Trophoblast cell (in vitro differentiated cells and primary cell): ENCODE measurements around the gene WDR87.

Experiments used
- DNase-seq, 2 donors: peaks; one replicate each; pipeline ENCODE4 v3.0.0-alpha.2; 2016
- H2AFZ ChIP-seq: 2 replicates; pipeline ENCODE4 v1.6.1; 2013; ENCODE audit warnings: low read length, moderate library complexity, mild to moderate bottlenecking; ENCODE audit not compliant: insufficient read depth, poor library complexity
- H2AK5ac ChIP-seq: 2 replicates; pipeline ENCODE4 v1.6.1; 2013; ENCODE audit warnings: mild to moderate bottlenecking, low read length
- H2BK120ac ChIP-seq: 2 replicates; pipeline ENCODE4 v1.6.1; 2013; ENCODE audit warnings: low read length, mild to moderate bottlenecking, moderate library complexity; ENCODE audit not compliant: insufficient read depth, poor library complexity
- H2BK12ac ChIP-seq: 2 replicates; pipeline ENCODE4 v1.6.1; 2013; ENCODE audit warnings: mild to moderate bottlenecking, low read length, moderate library complexity
- H2BK5ac ChIP-seq: 2 replicates; pipeline ENCODE4 v1.6.1; 2013; ENCODE audit warnings: low read length, low read depth, moderate library complexity, mild to moderate bottlenecking; ENCODE audit not compliant: poor library complexity
- H3K14ac ChIP-seq: 2 replicates; pipeline ENCODE4 v1.6.1; 2013; ENCODE audit warnings: mild to moderate bottlenecking, low read length
- H3K18ac ChIP-seq: 2 replicates; pipeline ENCODE4 v1.6.1; 2013; ENCODE audit warnings: mild to moderate bottlenecking, low read length
- H3K23ac ChIP-seq: 2 replicates; pipeline ENCODE4 v1.6.1; 2013; ENCODE audit warnings: low read length
- H3K27ac ChIP-seq: 2 replicates; pipeline ENCODE4 v1.5.1; 2013; ENCODE audit warnings: low read depth, mild to moderate bottlenecking, inconsistent platforms, low read length, moderate library complexity
- H3K27me3 ChIP-seq: 2 replicates; pipeline ENCODE4 v1.6.1; 2013; ENCODE audit warnings: inconsistent platforms, mild to moderate bottlenecking, low read length, moderate library complexity; ENCODE audit not compliant: insufficient read depth
- H3K36me3 ChIP-seq, 2 experiments: 1 replicate in 1 of 2; 2 replicates in 1 of 2; pipeline ENCODE4 v1.6.1; 2013; ENCODE audit warnings: low read length in 2 of 2, mild to moderate bottlenecking in 2 of 2, moderate library complexity in 1 of 2; ENCODE audit not compliant: insufficient read depth in 2 of 2, control insufficient read depth in 1 of 2
- H3K4ac ChIP-seq: 2 replicates; pipeline ENCODE4 v1.6.1; 2013; ENCODE audit warnings: low read depth, mild to moderate bottlenecking, low read length, moderate library complexity
- H3K4me1 ChIP-seq, 2 experiments: 1 replicate in 1 of 2; 2 replicates in 1 of 2; pipeline ENCODE4 v1.6.1; 2013; ENCODE audit warnings: low read length in 2 of 2, mild to moderate bottlenecking in 2 of 2, moderate library complexity in 1 of 2; ENCODE audit not compliant: insufficient read depth in 2 of 2, control insufficient read depth in 1 of 2
- H3K4me2 ChIP-seq: 2 replicates; pipeline ENCODE4 v1.6.1; 2013; ENCODE audit warnings: inconsistent platforms, mild to moderate bottlenecking, low read length, moderate library complexity
- H3K4me3 ChIP-seq: 2 replicates; pipeline ENCODE4 v1.5.1; 2013; ENCODE audit warnings: mild to moderate bottlenecking, low read depth, low read length, inconsistent platforms
- H3K79me1 ChIP-seq: one replicate; pipeline ENCODE4 v1.6.1; 2013; ENCODE audit warnings: low read length
- H3K79me2 ChIP-seq: 2 replicates; pipeline ENCODE4 v1.6.1; 2013; ENCODE audit warnings: low read length, mild to moderate bottlenecking; ENCODE audit not compliant: control insufficient read depth, insufficient read depth, poor library complexity
- H3K9ac ChIP-seq: 2 replicates; pipeline ENCODE4 v1.6.1; 2013; ENCODE audit warnings: mild to moderate bottlenecking, low read length
- H3K9me3 ChIP-seq: 2 replicates; pipeline ENCODE4 v1.6.1; 2013; ENCODE audit warnings: low read depth, mild to moderate bottlenecking, control low read depth, inconsistent platforms, low read length; ENCODE audit not compliant: insufficient read depth
- H4K12ac ChIP-seq: 2 replicates; pipeline ENCODE4 v1.6.1; 2013; ENCODE audit warnings: low read depth, mild to moderate bottlenecking, low read length, moderate library complexity
- H4K8ac ChIP-seq: 2 replicates; pipeline ENCODE4 v1.6.1; 2013; ENCODE audit warnings: low read depth, mild to moderate bottlenecking, low read length, moderate library complexity
- H4K91ac ChIP-seq: one replicate; pipeline ENCODE4 v1.6.1; 2013; ENCODE audit warnings: low read depth, mild to moderate bottlenecking, low read length, moderate library complexity
- WGBS: extraction: QIAGEN DNeasy Blood & Tissue Kit; methylation state at CpG from one replicate; pipeline ENCODE4 v1.1.7; 2013; ENCODE audit warnings: missing lambda C conversion rate; ENCODE audit not compliant: insufficient read length, insufficient coverage; ENCODE audit errors: extremely low coverage; 5-methylcytosine and 5-hydroxymethylcytosine counted together

Gene WDR87

GRCh38 chr19:37896180-37896579 is 10.2 kb downstream of the WDR87 start:
- Histone ChIP-seq H3K36me3 (no peaks in the 10 kb centered on the region), H3K79me2 (no peaks in the 10 kb centered on the region), H3K4me3 (no peak overlapping the region), H4K91ac (no peak overlapping the region), H4K8ac (no peak overlapping the region), H2AFZ (no peak overlapping the region), H3K27me3 (no peaks in the 10 kb centered on the region), H2BK5ac (no peak overlapping the region), H3K18ac (no peak overlapping the region), H2BK12ac (no peak overlapping the region), H4K12ac (no peak overlapping the region), H3K27ac (no peak overlapping the region), H3K4me1 (no peaks in the 10 kb centered on the region), H3K9me3 (peaks cover 3% of the 10 kb centered on the region), H3K4me2 (no peak overlapping the region), H3K9ac (no peak overlapping the region), H2BK120ac (no peak overlapping the region), H2AK5ac (no peak overlapping the region), H3K4ac (no peak overlapping the region), H3K14ac (no peak overlapping the region), H3K79me1 (no peaks in the 10 kb centered on the region), H3K23ac (no peak overlapping the region)
- WGBS, result no CpG with 5 or more reads among the region's 8 CpGs
- DNase-seq, result no peak

DNA sequence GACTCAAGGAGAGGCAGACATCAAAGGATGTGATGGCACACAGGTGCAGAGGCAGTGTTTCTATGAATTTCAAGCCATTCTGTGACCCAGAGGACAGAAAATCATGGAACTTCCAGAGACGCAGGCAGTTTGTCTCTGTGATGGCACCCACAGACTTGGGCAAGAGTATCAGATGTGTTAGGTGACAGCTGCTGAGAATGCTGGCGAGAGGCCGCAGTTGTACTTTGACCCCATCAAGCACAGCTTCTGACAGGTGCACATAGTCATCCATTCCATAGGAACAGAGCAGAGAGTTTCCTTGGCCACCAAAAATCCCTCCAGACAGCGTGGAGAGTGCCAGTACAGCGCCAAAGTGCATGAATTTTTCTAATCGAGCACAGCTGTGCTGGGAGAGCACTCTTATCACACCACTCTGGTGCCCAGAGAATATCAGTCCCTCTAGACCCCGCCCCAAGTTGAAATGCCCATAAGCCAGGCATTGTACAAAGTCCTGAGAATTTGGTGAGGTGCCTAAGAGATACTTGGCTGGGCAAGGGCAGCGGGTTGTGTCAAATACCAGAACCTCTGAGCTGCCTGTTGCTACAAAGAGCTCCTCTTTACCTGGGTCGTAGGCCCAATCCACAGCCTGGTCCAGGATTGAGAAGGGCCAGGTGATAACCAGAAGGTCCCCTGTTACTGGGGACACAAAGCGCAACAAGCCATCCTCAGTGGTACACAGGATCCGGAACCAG is 12.4 kb downstream of the WDR87 start:
- Histone ChIP-seq H2BK120ac (no peak overlapping the region), H3K14ac (no peak overlapping the region), H2BK12ac (no peak overlapping the region), H4K12ac (no peak overlapping the region), H3K79me2 (no peaks in the 10 kb centered on the region), H3K4me3 (no peak overlapping the region), H4K8ac (no peak overlapping the region), H3K18ac (no peak overlapping the region), H2AFZ (no peak overlapping the region), H3K27ac (no peak overlapping the region), H2AK5ac (no peak overlapping the region), H3K9ac (no peak overlapping the region), H3K4me1 (no peaks in the 10 kb centered on the region), H3K23ac (no peak overlapping the region), H3K4ac (no peak overlapping the region), H3K27me3 (no peaks in the 10 kb centered on the region), H4K91ac (no peak overlapping the region), H3K79me1 (no peaks in the 10 kb centered on the region), H3K4me2 (no peak overlapping the region), H3K36me3 (no peaks in the 10 kb centered on the region), H3K9me3 (peaks cover 3% of the 10 kb centered on the region), H2BK5ac (no peak overlapping the region)
- WGBS, result no CpG with 5 or more reads among the region's 11 CpGs
- DNase-seq, result no peak

DNA sequence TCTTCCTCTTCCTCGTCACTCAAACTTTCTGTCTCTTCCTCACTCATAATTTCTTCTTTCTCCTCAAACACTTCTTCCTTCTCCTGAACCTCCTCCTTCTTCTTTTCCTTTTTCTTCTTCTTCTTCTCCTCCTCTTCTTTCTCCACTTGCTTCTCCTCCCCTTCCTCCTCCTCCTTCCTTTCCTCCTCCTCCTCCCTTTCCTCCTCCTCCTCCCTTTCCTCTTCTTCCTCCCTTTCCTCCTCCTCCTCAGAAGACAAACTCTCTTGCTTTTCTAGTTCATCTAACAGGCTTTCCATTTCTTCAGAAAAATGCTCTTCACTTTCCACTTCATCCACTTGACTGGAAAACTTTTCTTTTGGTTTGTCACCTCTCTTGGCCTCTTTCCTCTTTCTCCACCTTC is 19.8 kb downstream of the WDR87 start:
- H3K4ac ChIP-seq, result no peak overlapping the region
- H3K79me2 ChIP-seq, result no peaks in the 10 kb centered on the region
- H3K18ac ChIP-seq, result no peak overlapping the region
- no peaks in the 10 kb centered on the region for H3K4me1 ChIP-seq
- H4K91ac ChIP-seq, result no peak overlapping the region
- no peak overlapping the region for H2BK5ac ChIP-seq
- 100% methylated on average over 1 of the region's 1 CpG for WGBS
- no peak overlapping the region for H2BK12ac ChIP-seq
- H2BK120ac ChIP-seq, result no peak overlapping the region
- H3K14ac ChIP-seq, result no peak overlapping the region
- no peak overlapping the region for H3K4me3 ChIP-seq
- peaks cover 6% of the 10 kb centered on the region for H3K9me3 ChIP-seq
- H3K23ac ChIP-seq, result no peak overlapping the region
- no peak overlapping the region for H2AFZ ChIP-seq
- H3K36me3 ChIP-seq, result no peaks in the 10 kb centered on the region
- H2AK5ac ChIP-seq, result no peak overlapping the region
- H4K8ac ChIP-seq, result no peak overlapping the region
- no peak for DNase-seq
- H3K4me2 ChIP-seq, result no peak overlapping the region
- no peak overlapping the region for H3K9ac ChIP-seq
- no peak overlapping the region for H3K27ac ChIP-seq
- H4K12ac ChIP-seq, result no peak overlapping the region
- no peaks in the 10 kb centered on the region for H3K79me1 ChIP-seq
- H3K27me3 ChIP-seq, result no peaks in the 10 kb centered on the region

GRCh38 chr19:37885392-37885791 is 21.0 kb downstream of the WDR87 start:
- Histone ChIP-seq H3K27ac (no peak overlapping the region), H2AFZ (no peak overlapping the region), H3K14ac (no peak overlapping the region), H3K4me2 (no peak overlapping the region), H4K91ac (no peak overlapping the region), H2AK5ac (no peak overlapping the region), H3K9me3 (peaks cover 6% of the 10 kb centered on the region), H2BK120ac (no peak overlapping the region), H3K36me3 (no peaks in the 10 kb centered on the region), H3K79me1 (no peaks in the 10 kb centered on the region), H4K12ac (no peak overlapping the region), H3K79me2 (no peaks in the 10 kb centered on the region), H3K4me3 (no peak overlapping the region), H3K9ac (no peak overlapping the region), H4K8ac (no peak overlapping the region), H3K4me1 (no peaks in the 10 kb centered on the region), H2BK5ac (no peak overlapping the region), H3K23ac (no peak overlapping the region), H3K27me3 (no peaks in the 10 kb centered on the region), H2BK12ac (no peak overlapping the region), H3K4ac (no peak overlapping the region), H3K18ac (no peak overlapping the region)
- no peak for DNase-seq
- WGBS, result no CpG with 5 or more reads among the region's 1 CpG
